SU-DHL-6 (cell line): ENCODE data around the gene TTLL11.

Experiments
- H2AFZ ChIP-seq: fragments of 200-600 bp; sonication (generic); 2 replicates; pipeline ENCODE4 v1.6.1; 2014; ENCODE audit warnings: low read depth, mild to moderate bottlenecking, moderate library complexity, mixed read lengths, antibody characterized with exemption, low read length; ENCODE audit not compliant: severe bottlenecking
- H3F3A ChIP-seq: fragments of 200-600 bp; shearing (Covaris generic); 2 replicates; pipeline ENCODE4 v1.6.0; 2016; ENCODE audit warnings: antibody characterized with exemption, mild to moderate bottlenecking; ENCODE audit not compliant: insufficient read depth
- H3K27ac ChIP-seq: fragments of 200-600 bp; sonication (generic); 2 replicates; pipeline ENCODE4 v1.5.1; 2016; ENCODE audit warnings: low read depth, mild to moderate bottlenecking, low read length, moderate library complexity, mixed read lengths
- H3K27me3 ChIP-seq: fragments of 200-600 bp; sonication (generic), shearing (Covaris generic); 2 replicates; pipeline ENCODE4 v1.6.0; 2014; ENCODE audit warnings: mild to moderate bottlenecking, low read length
- H3K36me3 ChIP-seq: fragments of 200-600 bp; sonication (generic); 2 replicates; pipeline ENCODE4 v1.6.1; 2014; ENCODE audit warnings: mild to moderate bottlenecking, low read length, mixed read lengths
- H3K4me2 ChIP-seq: fragments of 300-600, 200-600 bp; shearing (Covaris generic), sonication (generic); 2 replicates; pipeline ENCODE4 v1.6.0; 2014; ENCODE audit warnings: low read length, low read depth, mild to moderate bottlenecking; ENCODE audit not compliant: poor library complexity, severe bottlenecking
- H3K4me3 ChIP-seq: fragments of 200-600 bp; sonication (generic); 2 replicates; pipeline ENCODE4 v1.5.1; 2014; ENCODE audit warnings: antibody characterized with exemption, low read length, mild to moderate bottlenecking, mixed read lengths; ENCODE audit not compliant: insufficient read depth, poor library complexity, severe bottlenecking
- H3K79me2 ChIP-seq: fragments of 200-600 bp; sonication (generic); 2 replicates; pipeline ENCODE4 v1.6.1; 2014; ENCODE audit warnings: mild to moderate bottlenecking, low read length, moderate library complexity; ENCODE audit not compliant: insufficient read depth
- H3K9ac ChIP-seq: fragments of 200-600 bp; sonication (generic); 2 replicates; pipeline ENCODE4 v1.7.0; 2014; ENCODE audit warnings: mild to moderate bottlenecking, low read length
- H3K9me2 ChIP-seq: fragments of 200-600 bp; sonication (generic); replicated peaks from 2 replicates; pipeline ENCODE4 v1.6.1; 2014; ENCODE audit warnings: low read length; ENCODE audit not compliant: insufficient read depth
- H3K9me3 ChIP-seq: fragments of 200-600 bp; sonication (generic); 2 replicates; pipeline ENCODE4 v1.6.1; 2014; ENCODE audit warnings: low read length, mixed read lengths; ENCODE audit not compliant: insufficient read depth
- H4K20me1 ChIP-seq: fragments of 200-600 bp; sonication (generic); 2 replicates; pipeline ENCODE4 v1.6.1; 2014; ENCODE audit warnings: low read depth, mild to moderate bottlenecking, antibody characterized with exemption, low read length, moderate library complexity, mixed read lengths
- EZH2phosphoT487 ChIP-seq: fragments of 200-600 bp; sonication (generic), shearing (Covaris generic); conservative IDR thresholded peaks from 2 replicates; pipeline ENCODE4 v1.6.1; 2018; ENCODE audit warnings: mild to moderate bottlenecking, antibody characterized with exemption, low read length, moderate library complexity, mixed read lengths
- TF ChIP-seq, protein P1 (sequence below): fragments of 200-600 bp; sonication (generic); IDR thresholded peaks from one replicate; pipeline ENCODE4 v1.5.1; 2017; ENCODE audit warnings: antibody characterized with exemption, mild to moderate bottlenecking, low read length, moderate library complexity; ENCODE audit not compliant: insufficient read depth, poor library complexity, severe bottlenecking

TTLL11 gene

DNA sequence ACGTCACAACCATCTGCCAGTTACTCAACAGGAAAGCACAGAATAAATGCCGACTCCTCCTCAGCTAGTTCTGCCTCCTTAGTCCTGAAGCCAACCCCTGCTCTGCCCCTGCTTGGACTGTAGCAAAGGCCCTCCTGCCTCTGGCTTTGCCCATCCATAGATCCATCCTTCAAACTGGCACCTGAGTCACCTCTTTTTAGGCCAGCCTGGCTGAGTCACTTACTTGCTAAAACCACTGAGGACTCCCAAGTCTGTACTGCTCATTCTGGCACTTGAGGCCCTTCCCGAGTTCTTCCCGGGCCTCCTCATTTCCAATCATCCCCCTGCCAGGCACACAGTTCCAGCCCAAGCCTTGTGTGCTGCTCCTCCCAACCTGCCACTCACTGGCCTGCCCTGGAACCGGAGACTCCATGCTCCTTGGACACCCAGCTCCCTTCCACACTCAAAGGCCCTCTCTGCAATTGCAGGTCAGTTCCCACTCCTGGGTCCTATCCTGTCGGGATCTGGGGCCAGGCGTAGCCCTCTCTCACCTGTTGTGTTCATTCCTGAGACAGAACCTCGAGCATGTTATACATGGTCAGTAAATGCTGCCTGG, 221.6 kb downstream of the TTLL11 start:
- no peak overlapping the region for H3K4me2 ChIP-seq
- no peaks in the 10 kb centered on the region for H3K27me3 ChIP-seq
- H3K36me3 ChIP-seq: no peaks in the 10 kb centered on the region
- H4K20me1 ChIP-seq: no peaks in the 10 kb centered on the region
- H2AFZ ChIP-seq: no peak overlapping the region
- H3K27ac ChIP-seq: no peak overlapping the region
- H3K9me3 ChIP-seq: no peaks in the 10 kb centered on the region
- no peak overlapping the region for H3K4me3 ChIP-seq
- TF ChIP-seq, protein P1, sequence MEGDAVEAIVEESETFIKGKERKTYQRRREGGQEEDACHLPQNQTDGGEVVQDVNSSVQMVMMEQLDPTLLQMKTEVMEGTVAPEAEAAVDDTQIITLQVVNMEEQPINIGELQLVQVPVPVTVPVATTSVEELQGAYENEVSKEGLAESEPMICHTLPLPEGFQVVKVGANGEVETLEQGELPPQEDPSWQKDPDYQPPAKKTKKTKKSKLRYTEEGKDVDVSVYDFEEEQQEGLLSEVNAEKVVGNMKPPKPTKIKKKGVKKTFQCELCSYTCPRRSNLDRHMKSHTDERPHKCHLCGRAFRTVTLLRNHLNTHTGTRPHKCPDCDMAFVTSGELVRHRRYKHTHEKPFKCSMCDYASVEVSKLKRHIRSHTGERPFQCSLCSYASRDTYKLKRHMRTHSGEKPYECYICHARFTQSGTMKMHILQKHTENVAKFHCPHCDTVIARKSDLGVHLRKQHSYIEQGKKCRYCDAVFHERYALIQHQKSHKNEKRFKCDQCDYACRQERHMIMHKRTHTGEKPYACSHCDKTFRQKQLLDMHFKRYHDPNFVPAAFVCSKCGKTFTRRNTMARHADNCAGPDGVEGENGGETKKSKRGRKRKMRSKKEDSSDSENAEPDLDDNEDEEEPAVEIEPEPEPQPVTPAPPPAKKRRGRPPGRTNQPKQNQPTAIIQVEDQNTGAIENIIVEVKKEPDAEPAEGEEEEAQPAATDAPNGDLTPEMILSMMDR: no peak
- no peak for TF ChIP-seq EZH2phosphoT487
- no peaks in the 10 kb centered on the region for H3K79me2 ChIP-seq
- no peaks in the 10 kb centered on the region for H3K9me2 ChIP-seq
- H3F3A ChIP-seq: no peaks in the 10 kb centered on the region
- no peak overlapping the region for H3K9ac ChIP-seq

DNA sequence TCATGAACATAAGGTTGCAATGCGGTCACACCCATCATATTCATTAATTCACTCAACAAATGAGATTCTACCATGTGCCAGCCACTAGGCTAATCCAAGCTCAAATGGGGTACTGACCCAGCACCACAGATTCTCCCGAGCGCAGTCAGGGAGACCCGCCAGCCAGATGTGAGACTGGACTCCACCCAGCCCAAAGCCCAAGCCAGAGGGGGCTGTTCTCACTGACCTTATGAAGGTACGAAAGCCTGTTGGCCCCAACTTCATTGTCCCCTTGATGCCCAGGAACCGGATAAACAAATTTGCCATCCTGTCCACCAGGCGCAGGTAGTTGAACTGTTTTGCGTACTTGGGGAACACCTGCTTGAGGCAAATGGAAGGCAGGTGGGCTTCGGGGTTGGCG, 222.8 kb downstream of the TTLL11 start:
- no peak overlapping the region for H3K4me3 ChIP-seq
- H3K9ac ChIP-seq: no peak overlapping the region
- H3K36me3 ChIP-seq: no peaks in the 10 kb centered on the region
- H3K9me3 ChIP-seq: no peaks in the 10 kb centered on the region
- no peak overlapping the region for H3K27ac ChIP-seq
- H3K9me2 ChIP-seq: no peaks in the 10 kb centered on the region
- H3K79me2 ChIP-seq: no peaks in the 10 kb centered on the region
- no peaks in the 10 kb centered on the region for H4K20me1 ChIP-seq
- no peak for TF ChIP-seq EZH2phosphoT487
- TF ChIP-seq, protein P1: no peak
- H3F3A ChIP-seq: no peaks in the 10 kb centered on the region
- H3K27me3 ChIP-seq: no peaks in the 10 kb centered on the region
- H2AFZ ChIP-seq: no peak overlapping the region
- no peak overlapping the region for H3K4me2 ChIP-seq

DNA sequence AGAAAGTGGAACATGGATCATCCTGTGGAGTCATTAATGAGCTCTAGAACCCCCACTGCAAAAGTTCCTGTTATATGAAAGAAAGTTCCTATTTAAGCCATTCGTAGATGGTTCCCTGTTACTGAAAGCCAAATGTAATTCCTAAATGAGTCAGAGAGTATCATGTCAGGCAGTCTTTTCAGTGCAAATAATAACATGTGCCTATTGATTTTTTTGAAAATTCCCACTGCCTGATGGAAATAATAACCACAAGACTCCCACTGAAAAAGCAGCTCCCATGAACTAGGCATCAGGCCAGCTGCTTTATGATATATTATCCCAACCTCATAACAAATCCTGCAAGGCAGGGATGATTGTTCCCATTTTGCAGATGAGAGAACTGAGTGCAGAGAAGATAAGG, 224.5 kb downstream of the TTLL11 start:
- no peaks in the 10 kb centered on the region for H3F3A ChIP-seq
- H3K9me3 ChIP-seq: no peaks in the 10 kb centered on the region
- no peaks in the 10 kb centered on the region for H4K20me1 ChIP-seq
- H3K27ac ChIP-seq: no peak overlapping the region
- H2AFZ ChIP-seq: no peak overlapping the region
- H3K27me3 ChIP-seq: no peaks in the 10 kb centered on the region
- no peak overlapping the region for H3K4me3 ChIP-seq
- no peak overlapping the region for H3K9ac ChIP-seq
- H3K4me2 ChIP-seq: no peak overlapping the region
- H3K79me2 ChIP-seq: no peaks in the 10 kb centered on the region
- TF ChIP-seq, protein P1: no peak
- TF ChIP-seq EZH2phosphoT487: no peak
- no peaks in the 10 kb centered on the region for H3K36me3 ChIP-seq
- H3K9me2 ChIP-seq: no peaks in the 10 kb centered on the region

DNA sequence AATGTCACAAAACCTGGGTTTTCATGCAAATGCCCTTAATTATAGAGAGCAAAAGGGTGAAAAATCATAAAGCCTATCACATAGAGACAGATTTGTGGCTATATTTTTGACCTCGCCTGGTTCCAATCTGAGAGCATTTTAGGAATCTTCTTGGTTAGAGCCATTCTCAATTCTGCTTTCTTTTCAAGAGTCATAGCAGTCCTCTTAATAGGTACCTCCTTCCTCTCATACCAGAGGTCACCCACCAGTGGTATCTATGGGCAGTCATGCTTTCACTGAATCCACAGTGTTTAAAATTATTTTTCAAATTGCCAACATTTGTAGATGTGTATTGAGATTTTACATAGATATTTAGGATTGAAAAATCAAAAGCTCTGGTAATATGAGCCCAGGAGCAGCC, 226.2 kb downstream of the TTLL11 start:
- H3K79me2 ChIP-seq: no peaks in the 10 kb centered on the region
- no peak overlapping the region for H3K4me2 ChIP-seq
- H2AFZ ChIP-seq: no peak overlapping the region

More for the DNA sequence above, 226.2 kb downstream of the TTLL11 start:
- Histone ChIP-seq H3K36me3 (no peaks in the 10 kb centered on the region), H3F3A (no peaks in the 10 kb centered on the region), H3K27ac (no peak overlapping the region), H3K9me2 (no peaks in the 10 kb centered on the region), H4K20me1 (no peaks in the 10 kb centered on the region), H3K9me3 (no peaks in the 10 kb centered on the region), H3K4me3 (no peak overlapping the region), H3K9ac (no peak overlapping the region), H3K27me3 (no peaks in the 10 kb centered on the region)
- TF ChIP-seq, protein P1: no peak
- TF ChIP-seq EZH2phosphoT487: no peak
